Endodermal cell (in vitro differentiated cells): ENCODE results near the gene P2RX7. TPM values are rescaled to one million over a fixed set of nuclear protein-coding genes. Genes with fewer than 3 reads are reported as not detected.
A peak's percentile ranks its signal among the peaks of the same experiment; 100 is the strongest.
"Not testable (repeated sequence)": the region's sequence is repeated elsewhere in the genome, so short reads cannot be mapped to it uniquely, and the experiment has no call there.

Experiments
- DNase-seq: peaks from one replicate; pipeline ENCODE4 v3.0.0-alpha.2; 2017
- H3K27ac ChIP-seq: 2 replicates; pipeline ENCODE4 v1.5.1; 2013; ENCODE audit warnings: mild to moderate bottlenecking, low read depth, low read length, moderate library complexity
- H3K27me3 ChIP-seq: 2 replicates; pipeline ENCODE4 v1.6.1; 2013; ENCODE audit warnings: mild to moderate bottlenecking, low read length, moderate library complexity; ENCODE audit not compliant: insufficient read depth, control insufficient read depth, poor library complexity, severe bottlenecking
- H3K36me3 ChIP-seq: 2 replicates; pipeline ENCODE4 v1.7.0; 2013; ENCODE audit warnings: mild to moderate bottlenecking, low read length, moderate library complexity; ENCODE audit not compliant: control insufficient read depth, insufficient read depth
- H3K4me1 ChIP-seq: one replicate; pipeline ENCODE4 v1.7.0; 2013; ENCODE audit warnings: low read length; ENCODE audit not compliant: control insufficient read depth, insufficient read depth
- H3K4me3 ChIP-seq: 2 replicates; pipeline ENCODE4 v1.5.1; 2013; ENCODE audit warnings: mild to moderate bottlenecking, low read length, moderate library complexity
- H3K9ac ChIP-seq: 2 replicates; pipeline ENCODE4 v1.6.1; 2013; ENCODE audit warnings: mild to moderate bottlenecking, low read length, moderate library complexity; ENCODE audit not compliant: poor library complexity, severe bottlenecking; ENCODE audit errors: extremely low read depth
- H3K9me3 ChIP-seq: 2 replicates; pipeline ENCODE4 v1.6.1; 2013; ENCODE audit warnings: mild to moderate bottlenecking, low read length, moderate library complexity; ENCODE audit not compliant: control insufficient read depth
- H3K27ac Mint-ChIP-seq: 2 replicates; pipeline ENCODE4 v1.8.0; 2020; ENCODE audit warnings: mixed read lengths
- H3K27me3 Mint-ChIP-seq: 2 replicates; pipeline ENCODE4 v1.8.0; 2021; ENCODE audit warnings: mild to moderate bottlenecking, mixed read lengths; ENCODE audit not compliant: insufficient read depth
- H3K36me3 Mint-ChIP-seq: 2 replicates; pipeline ENCODE4 v1.8.0; 2020; ENCODE audit warnings: low read depth, mixed read lengths
- H3K4me1 Mint-ChIP-seq: 2 replicates; pipeline ENCODE4 v1.8.0; 2020; ENCODE audit warnings: mixed read lengths
- H3K4me3 Mint-ChIP-seq: 2 replicates; pipeline ENCODE4 v1.8.0; 2020; ENCODE audit warnings: mild to moderate bottlenecking, moderate library complexity, mixed read lengths
- H3K9me3 Mint-ChIP-seq: 2 replicates; pipeline ENCODE4 v1.8.0; 2020; ENCODE audit warnings: mild to moderate bottlenecking, mixed read lengths
- CTCF ChIP-seq: fragments of 200-600 bp; sonication (generic); conservative IDR thresholded peaks from 2 replicates; pipeline ENCODE4 v1.5.0; 2021; ENCODE audit warnings: antibody characterized with exemption, mild to moderate bottlenecking
- WGBS, 2 experiments: methylation state at CpG; one replicate each; pipeline versions ENCODE4 v1.1.5 to v1.1.7; 2013; ENCODE audit warnings: missing lambda C conversion rate in 2 of 2, mixed read lengths in 1 of 2; ENCODE audit not compliant: insufficient coverage in 1 of 2, insufficient read length in 1 of 2; 5-methylcytosine and 5-hydroxymethylcytosine counted together
- total RNA-seq, 2 donors: library from RNA; stranded (reverse); fragmentation: NEBNext Ultra II Directional in 1 of 2; extraction: Animal tissue kit (Norgen Biotek cat#: 25700) in 1 of 2; gene quantifications; 2 replicates in 1 of 2; 3 replicates in 1 of 2; pipeline ENCODE4 v1.2.1, GENCODE V29; 2021

Gene P2RX7
- total RNA-seq, 2 donors from 2014 or later: 0.18 TPM; not detected in 1

DNA sequence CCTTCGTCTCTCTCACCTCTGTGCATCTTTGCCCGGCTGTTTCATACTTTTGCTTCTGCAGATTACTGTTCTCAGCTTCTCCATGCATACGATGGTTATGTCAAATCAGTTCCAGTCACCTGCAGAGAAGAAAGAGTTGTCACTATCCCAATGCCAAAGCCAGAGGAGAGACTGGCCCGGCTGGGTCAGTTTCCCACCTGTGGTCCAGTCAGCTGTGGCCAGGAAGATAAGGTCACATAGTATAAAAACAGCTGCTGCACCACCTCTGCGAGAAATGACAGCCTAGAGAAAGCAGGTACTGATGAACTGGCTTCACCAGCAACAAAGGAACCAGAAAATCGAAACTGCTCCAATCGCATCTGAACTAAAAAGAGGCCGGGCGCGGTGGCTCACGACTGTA is 70.8 kb downstream of the P2RX7 start:
- no peak for TF ChIP-seq CTCF
- Mint-ChIP-seq H3K36me3 (no peaks in the 10 kb centered on the region), H3K4me1 (peaks cover 11% of the 10 kb centered on the region), H3K9me3 (no peaks in the 10 kb centered on the region), H3K4me3 (no peak overlapping the region), H3K27me3 (peaks cover 11% of the 10 kb centered on the region), H3K27ac (no peak overlapping the region)
- H3K36me3 ChIP-seq: no peaks in the 10 kb centered on the region
- WGBS, 2 experiments: 84 to 86% methylated on average over 11 of the region's 11 CpGs
- no peaks in the 10 kb centered on the region for H3K27me3 ChIP-seq
- no peak overlapping the region for H3K4me3 ChIP-seq
- no peak overlapping the region for H3K27ac ChIP-seq
- no peaks in the 10 kb centered on the region for H3K4me1 ChIP-seq
- no peaks in the 10 kb centered on the region for H3K9me3 ChIP-seq
- DNase-seq: no peak
- H3K9ac ChIP-seq: no peak overlapping the region

- no peak overlapping the region for H3K4me3 Mint-ChIP-seq
- no peak for DNase-seq
- no peak overlapping the region for H3K27ac ChIP-seq
- H3K9ac ChIP-seq: no peak overlapping the region
- H3K36me3 ChIP-seq: no peaks in the 10 kb centered on the region
- H3K9me3 Mint-ChIP-seq: no peaks in the 10 kb centered on the region
- no peak for TF ChIP-seq CTCF
- H3K9me3 ChIP-seq: no peaks in the 10 kb centered on the region
- 90 to 91% methylated on average over 6 to 7 of the region's 7 CpGs for WGBS, 2 experiments
- H3K27me3 Mint-ChIP-seq: peaks cover 21% of the 10 kb centered on the region
- no peak overlapping the region for H3K4me3 ChIP-seq
- H3K4me1 Mint-ChIP-seq: peaks cover 11% of the 10 kb centered on the region
- H3K36me3 Mint-ChIP-seq: no peaks in the 10 kb centered on the region
- H3K27ac Mint-ChIP-seq: no peak overlapping the region
- H3K27me3 ChIP-seq: no peaks in the 10 kb centered on the region
- no peaks in the 10 kb centered on the region for H3K4me1 ChIP-seq
Measured at GRCh38 chr12:121205491-121205890, 72.8 kb downstream of the P2RX7 start.

- not testable (repeated sequence) for H3K9me3 ChIP-seq, H3K4me3 ChIP-seq, H3K9ac ChIP-seq, H3K27me3 ChIP-seq, H3K27ac Mint-ChIP-seq, H3K9me3 Mint-ChIP-seq, H3K4me1 ChIP-seq, H3K4me3 Mint-ChIP-seq, H3K27ac ChIP-seq, H3K4me1 Mint-ChIP-seq, H3K36me3 ChIP-seq, DNase-seq, H3K36me3 Mint-ChIP-seq
- peaks cover 21% of the 10 kb centered on the region for H3K27me3 Mint-ChIP-seq
- WGBS, 2 experiments: 95% methylated on average over 9 to 10 of the region's 10 CpGs
Measured at GRCh38 chr12:121208571-121208970, 75.9 kb downstream of the P2RX7 start.

GRCh38 chr12:121209221-121209620 is 76.5 kb downstream of the P2RX7 start:
- Histone ChIP-seq H3K9ac (no peak overlapping the region), H3K27me3 (no peaks in the 10 kb centered on the region), H3K36me3 (no peaks in the 10 kb centered on the region), H3K9me3 (no peaks in the 10 kb centered on the region), H3K4me3 (no peak overlapping the region), H3K27ac (no peak overlapping the region), H3K4me1 (no peaks in the 10 kb centered on the region)
- peak overlapping the region; percentile 76 for H3K4me3 Mint-ChIP-seq
- no peaks in the 10 kb centered on the region for H3K9me3 Mint-ChIP-seq
- no peak for DNase-seq
- H3K27me3 Mint-ChIP-seq: peaks cover 19% of the 10 kb centered on the region
- 90 to 91% methylated on average over 14 to 15 of the region's 15 CpGs for WGBS, 2 experiments
- H3K4me1 Mint-ChIP-seq: peaks cover 3% of the 10 kb centered on the region
- peaks cover 3% of the 10 kb centered on the region for H3K36me3 Mint-ChIP-seq
- no peak overlapping the region for H3K27ac Mint-ChIP-seq
- TF ChIP-seq CTCF: no peak
